CD4-positive, alpha-beta T cell (primary cell): Measurements from ENCODE around the gene HECTD4. TPM values are rescaled to one million over a fixed set of nuclear protein-coding genes. Genes with fewer than 3 reads are reported as not detected.

Experiments
- ATAC-seq: fragments of 200-7000 bp; cut with Tn5 transposase; one replicate; pipeline ENCODE4 v1.10.0; 2022; ENCODE audit warnings: mild to moderate bottlenecking; ENCODE audit not compliant: poor library complexity
- CTCF ChIA-PET: fragments of 350-600 bp; sonication (Branson Sonifier 250); formaldehyde crosslinking; loops from one replicate; lab custom pipeline; 2021; ENCODE audit warnings: antibody characterized with exemption, inconsistent platforms; lab: Charles Lee
- POLR2A ChIA-PET: fragments of 350-600 bp; sonication (Branson Sonifier 250); formaldehyde crosslinking; loops from one replicate; lab custom pipeline; 2021; ENCODE audit warnings: antibody characterized with exemption, inconsistent platforms; lab: Charles Lee
- DNase-seq, 14 experiments: peaks; one replicate each; pipeline ENCODE4 v3.0.0-alpha.2; 2013 to 2020; ENCODE audit warnings: mixed read lengths in 2 of 14
- H3K27ac ChIP-seq, 2 donors: one replicate each; pipeline versions ENCODE4 v1.5.1 to v1.7.0; 2013; ENCODE audit warnings: low read length in 2 of 2, low read depth in 1 of 2, mild to moderate bottlenecking in 1 of 2
- H3K27me3 ChIP-seq, 2 experiments: 1 replicate in 1 of 2; 2 replicates in 1 of 2; pipeline versions ENCODE4 v1.6.1 to v1.7.0; 2013; ENCODE audit warnings: low read length in 2 of 2, control low read depth in 1 of 2, mild to moderate bottlenecking in 1 of 2, moderate library complexity in 1 of 2; ENCODE audit not compliant: insufficient read depth in 2 of 2, control insufficient read depth in 1 of 2
- H3K36me3 ChIP-seq: one replicate; pipeline ENCODE4 v1.6.1; 2013; ENCODE audit warnings: low read length, control low read depth; ENCODE audit not compliant: insufficient read depth
- H3K4me1 ChIP-seq: one replicate; pipeline ENCODE4 v1.6.1; 2013; ENCODE audit warnings: low read length, control low read depth; ENCODE audit not compliant: insufficient read depth
- H3K4me3 ChIP-seq: one replicate; pipeline ENCODE4 v1.5.1; 2013; ENCODE audit warnings: mild to moderate bottlenecking, low read length, moderate library complexity
- H3K9me3 ChIP-seq, 2 experiments: 1 replicate in 1 of 2; 2 replicates in 1 of 2; pipeline versions ENCODE4 v1.6.1 to v1.7.0; 2013; ENCODE audit warnings: low read length in 2 of 2, mild to moderate bottlenecking in 2 of 2, control low read depth in 1 of 2, moderate library complexity in 1 of 2; ENCODE audit not compliant: control insufficient read depth in 1 of 2, insufficient read depth in 1 of 2
- H3K27ac Mint-ChIP-seq: one replicate; pipeline ENCODE4 v1.8.0; 2020; ENCODE audit warnings: mixed read lengths
- H3K27me3 Mint-ChIP-seq: one replicate; pipeline ENCODE4 v1.8.0; 2021; ENCODE audit warnings: mixed read lengths
- H3K36me3 Mint-ChIP-seq: one replicate; pipeline ENCODE4 v1.8.0; 2021; ENCODE audit warnings: low read depth, mixed read lengths
- H3K4me1 Mint-ChIP-seq: one replicate; pipeline ENCODE4 v1.8.0; 2021; ENCODE audit warnings: low read depth, mixed read lengths
- H3K4me3 Mint-ChIP-seq: one replicate; pipeline ENCODE4 v1.8.0; 2020; ENCODE audit warnings: mild to moderate bottlenecking, mixed read lengths
- H3K9me3 Mint-ChIP-seq: one replicate; pipeline ENCODE4 v1.8.0; 2020; ENCODE audit warnings: mixed read lengths
- intact Hi-C, 2 experiments: fragments of 100-400 bp; cut with DNase I in 1 of 2; cut with micrococcal nuclease in 1 of 2; formaldehyde crosslinking; loops; one replicate each; pipeline versions ENCODE4 v1.15.1 to v1.9.0; 2023 to 2025; cut with DNase I, micrococcal nuclease
- total RNA-seq, 174 experiments: library from RNA in 2 of 174; stranded (reverse) in 2 of 174; gene quantifications; one replicate each; pipeline ENCODE4 v1.2.3 and lab custom pipeline; 2021 to 2026
- TF ChIP-seq, protein P1 (sequence below): fragments of 200-600 bp; IDR thresholded peaks from one replicate; pipeline ENCODE4 v1.8.0; 2022; ENCODE audit warnings: antibody characterized with exemption, mild to moderate bottlenecking

HECTD4 gene
- total RNA-seq, 2 experiments from 2014 or later: 40.2 to 43.3 TPM

DNA sequence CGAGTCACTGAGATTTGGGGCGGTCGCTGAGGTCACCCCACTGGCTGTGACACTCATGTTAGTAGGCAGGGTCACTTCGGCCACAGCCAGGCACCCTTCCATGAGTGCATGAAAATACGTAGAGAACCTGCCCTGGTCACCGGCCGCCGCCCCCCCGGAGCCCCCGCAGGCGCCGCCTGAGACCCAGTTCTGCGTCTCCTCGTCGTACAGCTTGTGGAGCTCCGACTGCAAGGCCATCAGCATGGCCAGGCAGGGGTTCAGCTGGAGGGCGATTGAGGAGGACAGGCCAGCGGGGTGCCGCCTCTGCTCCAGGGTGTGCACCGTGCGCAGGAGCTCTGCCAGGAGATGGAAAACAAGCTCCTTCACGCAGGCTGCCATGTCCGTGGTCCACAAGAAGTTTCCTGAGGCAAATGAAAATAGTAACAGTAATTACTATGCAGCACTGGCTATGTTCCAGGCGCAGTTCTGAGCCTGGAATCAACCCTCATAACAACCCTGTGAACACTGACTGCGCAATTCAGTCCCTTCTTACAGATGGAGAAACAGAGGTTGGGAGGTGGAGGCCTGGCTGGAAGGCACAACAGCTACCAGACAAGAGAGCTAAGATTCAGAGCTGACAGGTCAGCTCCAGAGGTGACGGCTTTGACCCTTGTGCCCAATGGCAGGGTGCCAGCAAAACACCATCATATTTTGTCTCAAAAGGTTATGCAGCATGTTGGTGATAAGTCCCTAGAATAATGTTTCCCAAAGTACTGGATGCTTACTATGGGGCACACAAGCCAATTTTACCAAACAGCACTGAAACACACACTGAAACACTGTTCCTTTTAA, 196.9 kb downstream of the HECTD4 start:
- peaks cover 37% of the 10 kb centered on the region for H3K36me3 ChIP-seq

DNA sequence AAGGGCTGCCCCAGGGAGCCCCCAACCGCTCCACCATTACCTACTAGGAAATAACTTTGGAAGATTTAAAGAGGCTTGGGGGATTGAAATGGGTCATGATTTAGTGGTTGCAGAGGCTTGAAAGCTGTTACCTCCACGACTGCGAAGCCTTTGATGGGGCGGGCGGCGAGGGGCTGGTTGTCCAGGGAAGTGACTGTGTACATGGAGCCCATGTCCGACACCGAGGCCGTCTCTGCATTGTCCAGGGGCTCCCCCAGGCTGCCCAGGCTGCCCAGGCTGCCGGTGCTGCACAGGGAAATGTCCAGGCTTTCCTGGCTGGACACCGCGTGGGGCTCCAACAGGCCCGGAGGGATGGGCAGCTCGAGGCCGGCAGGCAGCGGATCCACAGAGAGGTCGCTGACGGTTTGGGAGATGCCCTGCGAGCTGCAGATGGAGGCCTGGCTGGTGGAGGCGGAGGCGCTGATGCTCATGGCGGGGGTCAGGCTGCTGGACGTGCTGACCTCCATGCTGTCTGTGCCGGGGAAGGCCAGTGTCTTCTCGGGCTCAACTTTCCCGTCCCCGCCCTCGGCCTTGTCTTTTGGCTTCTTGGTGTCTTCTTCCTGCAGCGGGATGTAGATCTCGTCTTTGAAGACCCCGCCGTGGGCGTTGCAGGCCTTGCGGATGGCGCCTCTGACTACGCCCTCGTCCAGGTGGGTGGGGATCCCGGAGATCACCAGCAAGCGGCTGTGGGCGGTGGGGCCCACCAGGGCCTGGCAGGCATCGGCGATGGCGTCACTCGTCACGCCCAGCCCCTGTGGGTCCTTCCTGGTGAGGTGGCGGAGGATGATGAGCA, 198.0 kb downstream of the HECTD4 start:
- ChIA-PET CTCF (no interaction called here), POLR2A (no interaction called here)
- H3K4me1 ChIP-seq: no peaks in the 10 kb centered on the region
- intact Hi-C loops: no loop called here
- Mint-ChIP-seq H3K36me3 (peaks cover 50% of the 10 kb centered on the region), H3K27me3 (no peaks in the 10 kb centered on the region), H3K27ac (no peak overlapping the region), H3K9me3 (no peaks in the 10 kb centered on the region), H3K4me1 (no peaks in the 10 kb centered on the region), H3K4me3 (no peak overlapping the region)
- H3K36me3 ChIP-seq: peaks cover 42% of the 10 kb centered on the region
- DNase-seq (no peak), ATAC-seq (no peak)
- H3K27me3 ChIP-seq: no peaks in the 10 kb centered on the region
- H3K27ac ChIP-seq: no peak overlapping the region
- TF ChIP-seq, protein P1, sequence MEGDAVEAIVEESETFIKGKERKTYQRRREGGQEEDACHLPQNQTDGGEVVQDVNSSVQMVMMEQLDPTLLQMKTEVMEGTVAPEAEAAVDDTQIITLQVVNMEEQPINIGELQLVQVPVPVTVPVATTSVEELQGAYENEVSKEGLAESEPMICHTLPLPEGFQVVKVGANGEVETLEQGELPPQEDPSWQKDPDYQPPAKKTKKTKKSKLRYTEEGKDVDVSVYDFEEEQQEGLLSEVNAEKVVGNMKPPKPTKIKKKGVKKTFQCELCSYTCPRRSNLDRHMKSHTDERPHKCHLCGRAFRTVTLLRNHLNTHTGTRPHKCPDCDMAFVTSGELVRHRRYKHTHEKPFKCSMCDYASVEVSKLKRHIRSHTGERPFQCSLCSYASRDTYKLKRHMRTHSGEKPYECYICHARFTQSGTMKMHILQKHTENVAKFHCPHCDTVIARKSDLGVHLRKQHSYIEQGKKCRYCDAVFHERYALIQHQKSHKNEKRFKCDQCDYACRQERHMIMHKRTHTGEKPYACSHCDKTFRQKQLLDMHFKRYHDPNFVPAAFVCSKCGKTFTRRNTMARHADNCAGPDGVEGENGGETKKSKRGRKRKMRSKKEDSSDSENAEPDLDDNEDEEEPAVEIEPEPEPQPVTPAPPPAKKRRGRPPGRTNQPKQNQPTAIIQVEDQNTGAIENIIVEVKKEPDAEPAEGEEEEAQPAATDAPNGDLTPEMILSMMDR: no peak
- no peak overlapping the region for H3K4me3 ChIP-seq
- H3K9me3 ChIP-seq: no peaks in the 10 kb centered on the region

More for the DNA sequence above, 196.9 kb downstream of the HECTD4 start:
- CTCF ChIA-PET: no interaction called here
- POLR2A ChIA-PET: no interaction called here
- Mint-ChIP-seq H3K4me3 (no peak overlapping the region), H3K9me3 (no peaks in the 10 kb centered on the region), H3K4me1 (no peaks in the 10 kb centered on the region), H3K27me3 (no peaks in the 10 kb centered on the region), H3K36me3 (peaks cover 57% of the 10 kb centered on the region), H3K27ac (no peak overlapping the region)
- no peak for DNase-seq
- ATAC-seq: no peak
- H3K9me3 ChIP-seq: no peaks in the 10 kb centered on the region
- no peak overlapping the region for H3K4me3 ChIP-seq
- H3K27me3 ChIP-seq: no peaks in the 10 kb centered on the region
- no peaks in the 10 kb centered on the region for H3K4me1 ChIP-seq
- TF ChIP-seq, protein P1: no peak
- H3K27ac ChIP-seq: no peak overlapping the region
- intact Hi-C loops: no loop called here

DNA sequence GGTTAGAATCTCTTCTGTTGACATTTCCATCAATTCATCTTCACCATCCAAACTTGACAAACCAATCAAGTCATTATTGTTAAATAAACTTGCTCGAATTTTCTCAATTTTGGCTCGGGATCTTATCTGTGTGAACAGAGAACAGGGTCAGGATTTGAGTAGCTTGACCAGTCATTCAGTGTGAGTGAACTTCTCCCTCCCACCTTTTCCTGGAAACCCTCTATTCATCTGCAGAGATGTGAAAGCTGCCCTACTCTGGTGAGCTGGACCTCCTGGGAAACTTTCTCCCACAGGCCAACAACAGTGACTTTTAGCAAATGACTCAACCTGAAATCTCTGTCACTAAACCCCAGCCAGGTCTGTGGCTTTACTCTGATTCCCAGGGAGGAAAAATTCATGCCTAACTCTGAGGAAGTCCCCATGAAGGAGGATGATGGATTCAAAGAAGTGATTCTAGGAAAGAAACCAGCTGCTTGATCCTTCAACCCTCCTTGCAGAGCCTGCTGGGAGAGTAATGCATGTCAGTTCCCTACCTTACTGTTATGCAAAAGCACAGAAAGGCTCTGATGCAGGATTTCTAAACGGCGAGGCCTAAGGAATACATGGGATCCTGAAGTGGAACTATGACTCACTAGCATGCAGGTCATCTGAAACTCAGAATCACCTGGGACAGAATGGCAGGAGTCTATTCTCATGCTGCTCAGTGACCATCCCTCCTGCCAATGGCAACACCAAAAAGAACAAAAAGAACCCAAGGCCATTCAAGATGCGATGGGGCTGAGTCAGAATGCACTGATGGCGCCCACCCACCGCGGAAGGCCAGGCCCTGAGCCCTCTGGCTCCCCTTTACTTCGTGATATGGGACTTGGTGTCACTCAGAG, 198.8 kb downstream of the HECTD4 start:
- no peaks in the 10 kb centered on the region for H3K27me3 ChIP-seq
- peaks cover 44% of the 10 kb centered on the region for H3K36me3 ChIP-seq
- H3K36me3 Mint-ChIP-seq: peaks cover 50% of the 10 kb centered on the region
- ATAC-seq (no peak), DNase-seq (no peak)
- intact Hi-C loops: no loop called here
- ChIA-PET CTCF (no interaction called here), POLR2A (no interaction called here)
- H3K27ac Mint-ChIP-seq: no peak overlapping the region
- H3K4me3 Mint-ChIP-seq: no peak overlapping the region
- no peaks in the 10 kb centered on the region for H3K9me3 Mint-ChIP-seq
- H3K27me3 Mint-ChIP-seq: no peaks in the 10 kb centered on the region
- H3K9me3 ChIP-seq: no peaks in the 10 kb centered on the region
- no peaks in the 10 kb centered on the region for H3K4me1 ChIP-seq
- H3K27ac ChIP-seq: no peak overlapping the region
- H3K4me1 Mint-ChIP-seq: no peaks in the 10 kb centered on the region
- TF ChIP-seq, protein P1: no peak
- H3K4me3 ChIP-seq: no peak overlapping the region
